Fibroblast of gingiva (primary cell): ENCODE data around the gene FAM227B.
A peak's percentile ranks its signal among the peaks of the same experiment; 100 is the strongest.
"Not testable (repeated sequence)": the region's sequence is repeated elsewhere in the genome, so short reads cannot be mapped to it uniquely, and the experiment has no call there.

Experiments used
- DNase-seq: peaks from one replicate; pipeline ENCODE4 v3.0.0-alpha.2; 2011; ENCODE audit warnings: low read depth

FAM227B gene, protein sequence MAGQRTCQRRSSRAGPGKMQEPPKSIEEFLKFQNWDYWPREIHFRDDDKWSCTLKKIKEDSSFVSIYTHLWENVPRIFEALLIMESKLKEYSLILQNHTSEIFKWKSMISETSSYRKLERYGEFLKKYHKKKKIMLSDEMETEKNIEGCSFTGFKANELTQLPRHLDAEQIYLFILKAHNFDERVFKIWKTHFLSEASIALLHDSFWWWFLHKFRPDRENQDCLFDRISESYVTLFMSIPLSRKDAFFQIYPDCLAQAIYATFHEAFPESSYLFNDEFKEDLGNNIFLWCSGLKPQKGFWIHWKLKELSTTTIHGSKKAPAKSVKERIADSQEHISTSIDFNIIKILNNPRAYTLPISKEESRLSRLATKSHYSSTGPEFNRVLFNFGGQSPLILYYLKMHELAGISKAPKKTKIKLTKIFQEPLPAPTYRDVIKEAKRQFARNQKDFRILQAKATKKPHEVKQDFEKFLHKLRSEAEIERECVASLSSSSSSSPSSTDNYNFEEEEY

DNA sequence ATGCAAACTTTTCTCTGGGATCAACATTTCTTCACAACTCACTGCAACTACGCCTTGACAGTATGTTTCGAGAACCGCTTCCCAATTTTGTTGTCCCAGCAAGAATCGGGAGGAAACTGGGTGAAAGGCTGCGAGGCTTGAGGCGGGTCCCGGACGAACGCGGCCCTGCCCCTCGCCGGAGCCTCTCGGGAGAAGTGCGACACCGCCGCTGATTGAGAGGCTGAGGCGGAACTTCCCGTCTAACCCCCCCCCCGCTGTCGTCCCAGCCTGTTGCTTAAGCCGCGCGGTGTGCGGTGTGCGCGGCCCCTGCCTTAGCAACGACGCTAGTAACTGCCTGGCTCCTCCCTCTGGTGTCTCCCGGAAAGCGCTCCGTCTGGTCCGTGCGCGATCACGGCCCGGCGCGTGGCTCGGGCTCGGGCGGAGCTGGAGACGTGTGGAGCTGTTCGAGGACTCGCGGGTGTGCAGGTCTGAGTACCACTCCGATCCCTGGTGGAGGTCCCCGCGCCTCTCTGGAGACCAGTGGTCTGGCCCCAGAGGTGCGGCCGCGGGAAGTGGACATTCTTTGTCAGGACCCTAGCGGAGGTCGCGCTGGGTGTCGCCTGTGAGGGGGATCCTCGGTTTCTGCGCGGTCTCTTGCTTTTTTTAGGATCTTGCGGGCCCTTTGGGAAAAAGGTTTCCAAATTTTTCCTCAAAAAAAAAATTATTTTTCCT lies at the start of gene FAM227B, which contains the start of gene DTWD1:
Gene FAM227B (minus strand): TSS at position 161 of the 711 bp plus-strand sequence. CDS start 5,647 bp downstream, outside the sequence.
Gene DTWD1 (plus strand): TSS at position 391 of the 711 bp plus-strand sequence. CDS start 4,120 bp downstream, outside the sequence.
- DNase-seq = peak; percentile 100

DNA sequence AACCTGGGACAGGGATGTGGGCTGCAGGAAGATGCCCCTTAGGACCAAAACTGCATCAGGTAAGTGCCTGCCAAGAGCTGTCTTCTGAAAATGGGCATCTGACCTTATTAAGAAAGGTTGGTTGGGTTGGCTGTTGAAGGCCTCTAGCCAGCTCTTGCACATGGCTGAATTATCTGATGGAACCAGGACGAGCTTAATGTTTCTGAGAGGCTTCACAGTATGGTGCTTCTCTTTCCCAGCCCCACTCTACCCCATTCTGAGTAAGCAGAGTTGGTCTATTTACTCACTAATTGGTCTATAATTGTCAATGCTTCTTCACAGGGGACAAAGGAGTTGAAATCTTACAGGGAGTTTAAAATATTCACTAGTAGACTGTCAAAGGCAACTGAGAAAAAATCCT lies 48.7 kb upstream of the FAM227B start:
- DNase-seq = no peak

DNA sequence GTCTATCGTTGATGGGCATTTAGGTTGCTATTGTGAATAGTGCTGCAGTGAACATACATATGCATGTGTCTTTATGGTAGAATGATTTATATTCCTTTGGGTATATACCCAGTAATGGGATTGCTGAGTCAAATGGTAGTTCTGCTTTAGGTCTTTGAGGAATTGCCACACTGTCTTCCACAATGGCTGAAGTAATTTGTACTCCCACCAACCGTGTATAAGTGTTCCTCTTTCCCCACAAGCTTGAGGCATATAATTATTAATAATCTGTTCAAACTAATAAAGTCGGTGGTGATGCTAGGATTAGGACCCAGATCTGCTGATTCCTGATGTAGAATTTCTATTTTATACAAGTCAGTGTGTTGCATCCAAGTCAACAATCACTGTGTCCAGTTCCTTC lies 45.9 kb upstream of the FAM227B start:
- DNase-seq = not testable (repeated sequence)

DNA sequence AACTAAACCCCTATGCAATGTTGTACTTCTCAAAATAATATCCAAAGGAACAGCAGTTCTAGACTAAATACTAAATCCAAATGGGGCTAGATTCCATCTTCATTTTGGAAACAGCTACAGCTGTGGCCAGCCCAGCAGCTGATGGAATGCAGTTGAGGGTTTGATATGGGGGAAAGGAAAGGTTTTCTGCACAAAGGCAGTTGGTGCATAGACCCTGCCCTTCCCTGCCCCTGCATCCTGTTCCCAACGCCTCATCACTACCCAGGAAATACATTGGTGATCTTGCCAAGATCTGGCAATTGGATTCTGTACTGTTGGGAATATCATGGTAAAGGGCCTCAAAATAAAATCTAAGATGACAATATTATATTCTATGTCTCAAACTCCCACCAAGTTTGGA lies 44.1 kb upstream of the FAM227B start:
- DNase-seq = no peak

DNA sequence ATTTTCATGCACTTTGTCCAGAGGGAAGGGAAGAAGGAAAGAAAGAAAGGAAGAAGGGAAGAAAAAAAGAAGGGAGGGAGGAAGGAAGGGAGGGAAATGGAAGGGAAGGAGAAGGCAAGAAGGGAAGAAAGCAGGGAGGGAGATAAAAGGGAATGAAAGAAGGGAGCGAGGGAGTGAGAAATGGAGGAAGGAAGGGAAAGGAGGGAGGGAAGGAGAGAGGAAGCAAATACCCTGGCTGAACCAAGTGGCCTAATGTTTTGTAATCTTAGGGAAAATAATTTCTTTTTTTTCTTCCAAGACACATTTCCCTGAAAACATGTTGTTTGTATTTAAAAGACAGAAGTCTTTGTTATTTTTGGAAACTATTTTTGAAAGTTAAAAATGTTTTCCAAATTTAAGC lies 36.1 kb upstream of the FAM227B start:
- DNase-seq = peak; percentile 18

DNA sequence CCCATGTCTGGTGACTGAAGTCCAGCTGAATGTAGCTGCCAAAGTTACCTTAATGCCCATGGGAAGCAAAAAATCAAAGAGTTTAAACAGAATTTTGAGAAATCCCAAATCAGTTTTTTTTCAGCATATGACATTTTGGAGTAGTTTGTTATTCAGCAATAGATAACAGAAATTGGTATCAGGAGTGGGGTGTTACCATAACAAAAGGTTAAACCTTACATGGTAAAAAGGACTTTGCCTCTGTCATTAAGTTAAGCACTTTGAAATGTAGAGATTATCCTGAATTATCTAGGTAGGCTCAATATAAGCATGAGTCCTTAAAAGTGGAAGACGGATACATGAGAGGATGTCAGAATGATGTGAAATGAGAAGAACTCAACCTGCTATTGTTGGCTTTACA lies 32.3 kb upstream of the FAM227B start:
- no peak for DNase-seq

DNA sequence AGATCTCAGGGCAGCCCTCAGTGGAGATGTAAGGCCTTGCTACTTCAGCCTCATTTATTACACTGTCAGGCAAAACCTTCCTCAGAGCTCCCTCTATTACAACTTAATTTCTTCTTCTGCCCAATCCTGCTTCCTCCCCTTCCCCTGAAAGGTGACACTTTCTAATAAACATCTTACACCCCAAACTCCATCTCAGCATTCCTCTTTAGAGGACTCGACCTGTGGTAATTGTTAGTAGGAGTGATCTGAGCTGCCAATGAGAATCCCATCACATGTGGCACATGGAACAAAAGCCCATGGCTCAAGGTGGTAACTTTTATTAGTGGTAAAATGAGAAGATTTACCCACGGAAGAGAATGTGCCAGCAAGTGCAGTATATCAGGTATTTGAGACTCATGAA lies 30.1 kb upstream of the FAM227B start:
- DNase-seq = no peak

DNA sequence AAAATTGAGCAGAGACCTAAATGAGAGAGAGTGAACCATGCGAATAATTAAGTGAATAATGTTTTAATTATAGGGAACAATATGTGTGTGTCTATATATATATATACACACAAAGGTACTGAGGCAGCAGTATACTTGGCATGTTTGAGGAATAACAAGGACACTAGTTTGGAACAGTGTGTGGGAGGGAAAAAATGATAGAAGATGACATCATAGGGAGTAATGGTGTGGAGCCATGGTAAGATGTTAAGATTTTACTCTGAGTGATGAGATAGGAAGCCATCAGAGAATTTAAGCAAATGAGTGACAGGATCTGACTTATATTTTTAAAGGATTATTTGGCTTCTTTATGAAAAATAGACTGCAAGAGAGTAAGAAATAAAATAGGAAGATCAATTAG lies 29.4 kb upstream of the FAM227B start:
- no peak for DNase-seq

DNA sequence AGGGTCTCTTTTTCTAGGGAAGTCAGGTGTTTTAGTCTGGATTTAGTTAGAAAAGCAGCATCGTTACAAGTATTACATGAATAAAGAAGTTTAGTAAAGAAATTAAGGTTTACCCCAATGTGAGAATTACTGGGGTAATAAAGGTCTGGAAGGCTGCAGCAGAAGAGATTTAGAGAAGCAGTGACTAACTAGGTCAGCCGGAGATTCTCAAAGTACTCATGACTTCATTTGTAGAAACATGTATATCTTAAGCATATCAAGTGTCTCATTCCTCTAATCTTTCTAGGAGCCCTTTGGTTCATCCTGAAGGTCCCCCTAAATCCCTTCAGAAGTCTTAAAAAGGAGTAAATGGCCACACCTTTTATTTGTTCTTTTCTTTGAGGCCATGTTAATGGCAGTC lies 26.3 kb upstream of the FAM227B start:
- no peak for DNase-seq

DNA sequence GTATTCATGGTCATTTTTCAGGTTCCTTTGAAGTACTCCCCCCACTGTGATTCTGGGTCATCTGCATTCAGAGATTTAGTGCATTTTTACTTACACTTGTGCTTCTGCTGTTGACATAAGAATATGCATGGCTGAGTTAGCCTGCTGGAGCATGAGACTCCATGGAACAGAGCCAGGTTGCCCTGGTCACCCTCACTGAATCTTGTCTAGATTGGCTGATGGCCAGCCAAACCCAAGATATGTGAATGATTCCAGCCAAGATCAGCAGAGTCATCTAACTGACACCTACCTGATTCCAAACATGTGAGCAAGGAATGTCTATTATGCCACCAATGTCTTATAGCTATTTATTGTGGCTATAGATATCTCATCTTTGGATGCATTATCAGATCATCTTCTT lies 25.3 kb upstream of the FAM227B start:
- peak; percentile 47 for DNase-seq

DNA sequence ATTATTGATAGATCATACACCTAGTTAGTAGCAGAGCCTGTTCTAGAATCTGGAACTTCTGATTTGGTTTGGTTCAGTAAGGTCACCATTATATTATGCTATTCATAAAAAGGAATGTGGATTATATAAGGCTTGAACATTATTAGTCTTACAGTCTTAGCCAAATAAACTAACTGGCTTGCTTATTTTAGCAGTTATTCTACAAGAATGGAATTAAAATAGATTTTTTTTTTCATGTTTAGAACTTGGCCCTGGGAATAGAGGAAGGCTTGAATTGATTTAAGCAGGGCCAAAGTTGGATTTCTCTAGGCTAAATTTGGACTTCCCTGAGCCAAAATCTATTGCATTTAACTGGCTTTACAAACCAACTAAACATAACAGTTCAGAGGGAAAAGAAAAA lies 24.7 kb upstream of the FAM227B start:
- DNase-seq = peak; percentile 44

DNA sequence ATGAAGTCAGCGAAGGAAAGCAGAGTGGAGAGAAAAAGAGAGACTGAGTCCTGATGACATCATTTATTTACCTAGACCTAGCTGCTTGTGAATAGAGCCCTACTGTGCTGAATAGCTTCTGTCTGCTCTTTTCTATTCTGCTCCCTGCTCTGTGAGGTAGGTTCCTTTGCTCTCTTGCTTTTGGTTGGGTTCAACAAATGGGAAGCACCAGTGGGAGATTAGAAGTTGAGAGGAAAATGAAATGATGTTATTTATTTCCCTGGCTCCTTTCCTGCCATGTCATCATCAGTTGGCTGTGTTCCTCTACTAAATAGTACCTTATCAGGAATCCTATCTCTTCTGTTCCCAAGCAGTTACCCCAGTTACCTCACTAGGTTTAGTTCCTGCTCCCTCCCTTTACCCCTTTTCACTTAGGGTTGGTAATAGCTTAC lies 23.8 kb upstream of the FAM227B start:
- no peak for DNase-seq

DNA sequence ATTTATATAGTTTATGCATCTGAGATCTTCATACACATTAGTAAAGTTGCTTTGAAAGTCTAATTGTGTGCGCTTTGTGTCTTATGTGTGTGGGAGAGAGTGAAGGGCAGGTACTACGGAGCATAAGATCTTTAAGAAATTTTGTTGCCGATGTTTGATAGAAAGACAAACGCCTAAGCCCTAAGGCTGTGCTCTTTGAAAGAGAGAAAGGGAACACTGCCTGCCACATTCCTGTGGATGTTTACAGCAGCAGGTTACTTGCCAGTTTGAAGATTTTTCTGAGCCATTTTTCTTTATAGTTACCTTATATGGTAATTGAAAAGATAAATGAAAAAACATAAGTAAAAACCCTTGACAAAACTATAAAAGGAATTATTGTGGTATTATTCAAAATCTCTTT lies 17.2 kb upstream of the FAM227B start:
- no peak for DNase-seq

DNA sequence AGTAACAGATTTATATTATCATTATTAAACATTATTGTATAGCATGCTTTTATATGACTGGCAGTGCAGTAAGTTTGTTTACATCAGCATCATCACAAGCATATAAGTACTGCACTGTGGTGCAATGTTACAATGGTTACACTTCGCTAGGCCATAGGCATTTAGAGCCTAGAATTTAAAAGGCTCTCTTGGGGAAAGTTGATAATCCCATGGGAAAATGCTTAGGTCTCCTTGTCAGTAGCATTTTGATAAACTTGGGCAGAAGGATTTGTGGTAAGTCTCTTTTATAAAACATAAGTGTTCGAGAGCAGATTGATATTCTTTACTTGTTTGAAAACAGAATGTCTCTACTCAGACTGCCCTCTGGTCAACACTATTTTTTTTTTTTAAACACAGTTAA lies 7.8 kb upstream of the FAM227B start:
- no peak for DNase-seq

DNA sequence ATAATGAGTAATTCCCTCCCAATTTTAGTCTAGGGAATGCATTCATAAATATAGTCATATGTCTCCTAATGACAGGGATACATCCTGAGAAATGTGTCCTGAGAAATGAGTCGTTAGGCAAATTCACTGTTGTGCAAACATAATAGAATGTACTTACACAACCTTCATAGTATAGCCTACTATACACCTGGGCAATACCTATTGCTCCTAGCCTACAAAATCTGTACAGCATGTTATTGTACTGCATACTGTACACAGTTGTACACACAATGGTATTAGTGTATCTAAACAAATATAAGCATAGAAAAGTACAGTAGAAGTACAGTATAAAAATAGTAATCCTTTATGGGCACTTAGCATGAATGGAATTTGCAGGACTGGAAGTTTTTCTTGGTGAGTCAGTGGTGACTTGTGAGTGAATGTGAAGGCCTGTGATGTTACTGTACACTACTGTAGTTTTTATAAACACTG lies 6.8 kb upstream of the FAM227B start:
- DNase-seq = peak; percentile 46

DNA sequence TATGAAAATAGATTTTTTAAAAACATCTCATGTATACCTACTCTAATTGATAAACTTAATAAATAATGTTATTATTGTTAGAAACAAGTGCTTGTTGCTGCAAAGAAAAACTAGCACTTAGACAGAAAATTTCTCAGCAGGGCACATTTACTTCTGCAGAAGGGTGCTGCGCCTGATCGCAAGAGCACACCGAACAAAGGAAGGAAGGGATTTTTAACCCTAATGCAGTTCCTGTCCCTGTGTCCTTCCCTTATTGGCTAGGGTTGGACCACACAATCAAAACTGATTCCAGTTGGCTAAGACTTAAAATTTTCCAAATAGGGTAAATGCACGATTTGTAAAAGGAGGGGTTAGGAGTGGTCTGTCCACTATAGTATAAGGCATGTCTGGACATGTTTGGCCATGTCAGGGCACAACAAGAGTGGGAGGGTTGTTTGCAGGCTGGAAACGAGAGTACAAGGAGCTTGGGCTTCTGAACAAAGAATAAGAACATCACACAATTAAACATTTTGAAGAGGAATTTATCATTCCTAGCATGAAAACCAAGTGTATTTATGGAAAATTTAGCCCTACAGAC lies 4.9 kb upstream of the FAM227B start:
- DNase-seq = no peak

DNA sequence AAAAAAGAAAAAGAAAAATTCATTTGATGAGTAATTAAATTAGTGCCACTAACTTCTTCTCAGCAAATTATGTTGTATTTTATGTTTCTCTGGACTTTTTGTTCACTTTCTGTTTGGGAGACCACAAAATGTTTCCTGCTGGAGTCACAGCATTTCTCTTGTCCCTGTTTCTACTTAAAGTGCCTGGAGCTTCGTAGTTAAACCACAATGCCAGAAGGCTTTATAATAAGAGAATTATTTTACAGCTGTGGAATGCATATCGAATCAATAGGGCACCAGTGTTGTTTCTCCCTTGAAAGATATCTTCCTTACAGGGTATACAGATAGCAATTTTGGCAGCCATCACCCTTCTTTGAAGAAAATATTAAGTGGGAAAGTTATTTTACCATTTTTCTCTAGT lies 3.4 kb upstream of the FAM227B start:
- DNase-seq = peak; percentile 83

DNA sequence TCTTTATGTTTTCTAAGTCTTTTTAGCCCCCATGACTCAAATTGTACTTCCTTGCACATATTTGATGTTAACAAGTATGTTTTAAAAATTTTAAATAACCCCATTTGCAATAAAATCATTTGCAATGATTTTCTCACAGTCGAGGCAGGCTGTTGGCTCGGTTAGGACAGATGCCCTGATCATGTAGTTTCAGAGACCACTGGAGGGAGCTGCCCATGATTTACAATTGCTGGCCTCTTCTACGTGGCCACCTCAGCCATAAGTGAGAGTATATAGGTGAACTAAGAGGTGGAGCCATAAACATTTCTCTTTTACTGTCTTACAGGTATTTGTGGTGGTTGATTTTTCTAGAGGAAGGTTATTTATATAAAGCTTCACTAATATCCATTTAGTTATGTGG lies 1.9 kb upstream of the FAM227B start:
- DNase-seq = peak; percentile 52

DNA sequence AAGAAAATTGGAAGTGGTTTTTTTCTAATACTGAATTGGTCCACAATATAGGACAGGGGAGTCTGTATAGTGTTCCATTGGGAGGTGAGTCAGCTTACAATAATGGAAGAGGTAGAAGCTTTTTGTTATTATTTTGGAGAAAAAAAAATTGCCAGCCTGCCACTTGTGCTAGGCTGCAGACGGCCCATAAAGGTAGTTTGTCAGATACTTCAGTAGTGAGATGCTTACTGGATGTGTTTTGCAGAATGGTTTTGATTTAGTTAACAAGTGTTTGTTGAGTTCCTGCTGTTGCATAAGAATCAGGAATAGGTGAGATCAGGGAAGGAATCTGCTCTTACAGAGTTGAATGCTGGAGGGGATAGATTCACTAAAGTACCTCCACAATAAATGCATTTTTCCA lies 1.3 kb upstream of the FAM227B start:
- DNase-seq = peak; percentile 3

DNA sequence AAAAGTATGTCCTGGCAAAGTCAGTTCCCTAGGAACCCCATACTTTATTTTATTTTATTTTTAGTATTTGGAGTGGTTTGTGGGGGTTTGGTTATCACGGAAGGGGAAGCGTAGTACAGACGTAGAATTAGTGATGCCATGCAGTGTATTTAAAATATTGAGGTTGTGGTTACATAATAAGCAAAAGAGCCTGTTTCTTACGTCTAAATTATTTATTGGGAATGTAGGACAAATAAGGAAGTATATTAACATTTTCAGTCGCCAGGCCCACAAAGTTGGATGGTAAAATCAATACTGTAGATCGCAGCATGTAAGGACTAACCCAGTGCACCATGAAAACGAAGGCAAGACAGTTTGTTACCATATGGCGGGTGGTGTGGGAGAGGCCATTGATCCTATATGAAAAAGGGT lies 788 bp upstream of the FAM227B start:
- DNase-seq = peak; percentile 4

DNA sequence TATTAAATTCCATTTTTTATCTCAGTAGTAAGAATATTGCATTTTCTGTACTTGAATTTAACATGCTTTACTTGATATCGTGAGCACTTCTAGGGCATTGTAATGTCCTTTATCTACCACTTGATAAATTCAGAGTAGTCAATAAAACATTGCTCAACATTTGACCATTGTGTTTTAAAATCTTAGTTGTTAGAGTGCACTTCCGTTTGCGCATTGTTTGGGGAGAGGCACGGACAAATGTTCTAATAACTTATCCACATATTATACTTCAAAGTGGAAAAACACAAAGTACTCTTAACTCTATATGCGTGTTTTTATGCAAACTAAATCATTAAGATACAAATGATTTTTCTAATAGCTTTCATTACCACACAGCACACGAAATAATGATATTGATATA lies 419 bp downstream of the FAM227B start:
- DNase-seq = peak; percentile 58

DNA sequence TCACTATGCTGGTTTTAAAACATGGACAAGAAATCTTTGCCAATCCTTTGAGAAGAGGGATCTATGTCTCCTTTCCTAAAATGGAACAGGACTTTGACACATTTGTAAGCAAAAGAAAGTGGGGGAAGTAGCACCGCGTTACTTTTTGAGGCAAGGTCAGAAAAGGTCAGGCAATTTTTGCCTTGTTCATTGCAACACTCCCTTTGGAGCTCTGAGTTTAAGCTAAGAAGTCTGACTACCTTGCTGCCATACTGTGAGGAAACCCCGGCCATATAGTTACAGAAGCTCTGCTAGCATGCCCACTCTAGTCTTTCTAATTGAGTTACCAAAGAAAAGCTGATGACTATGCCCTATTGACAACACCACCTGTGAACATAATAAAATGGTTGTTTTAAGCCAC lies 1.4 kb downstream of the FAM227B start:
- DNase-seq = no peak

DNA sequence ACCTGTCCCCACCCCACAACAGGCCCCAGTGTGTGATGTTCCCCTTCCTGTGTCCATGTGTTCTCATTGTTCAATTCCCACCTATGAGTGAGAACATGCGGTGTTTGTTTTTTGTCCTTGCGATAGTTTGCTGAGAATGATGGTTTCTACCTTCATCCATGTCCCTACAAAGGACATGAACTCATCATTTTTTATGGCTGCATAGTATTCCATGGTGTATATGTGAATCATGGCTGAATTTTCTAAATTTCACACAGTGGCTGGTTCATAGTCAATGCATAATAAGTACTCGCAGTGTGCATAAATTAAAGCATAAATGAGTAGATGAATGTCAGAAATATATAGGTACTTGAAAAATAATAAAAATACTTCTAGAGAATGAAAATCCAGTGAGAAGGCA lies 8.4 kb downstream of the FAM227B start:
- DNase-seq = not testable (repeated sequence)
